Pancreas (tissue), 10 donors: ENCODE measurements around the gene ASXL2. TPM values are rescaled to one million over a fixed set of nuclear protein-coding genes. Genes with fewer than 3 reads are reported as not detected.

Experiments
- ATAC-seq, 4 donors: fragments of 200-7000 bp; cut with Tn5 transposase; one replicate each; pipeline versions ENCODE4 v1.8.0 to v1.9.1; 2020; ENCODE audit warnings: mild to moderate bottlenecking in 4 of 4, moderate library complexity in 4 of 4
- DNase-seq, 6 donors: peaks; one replicate each; pipeline ENCODE4 v3.0.0-alpha.2; 2020
- FAIRE-seq: peaks from 2 replicates; lab custom pipeline; 2012; peaks lifted over from hg19 to GRCh38; lab: Jason Lieb, UNC
- H3K27ac ChIP-seq, 4 donors: fragments of 200-600 bp; sonication (generic); 1 replicate in 3 of 4; 2 replicates in 1 of 4; pipeline versions ENCODE4 v1.5.0 to v1.8.0; 2020
- H3K27me3 ChIP-seq, 4 donors: fragments of 200-600 bp; one replicate each; pipeline ENCODE4 v1.8.0; 2021
- H3K36me3 ChIP-seq, 3 donors: fragments of 200-600 bp; sonication (generic) in 1 of 3; one replicate each; pipeline versions ENCODE4 v1.5.0 to v1.8.0; 2020 to 2021
- H3K4me1 ChIP-seq, 3 donors: fragments of 200-600 bp; one replicate each; pipeline ENCODE4 v1.8.0; 2021
- H3K4me3 ChIP-seq, 4 donors: fragments of 200-600 bp; sonication (generic) in 2 of 4; one replicate each; pipeline versions ENCODE4 v1.5.0 to v1.8.0; 2020 to 2021
- H3K9me3 ChIP-seq, 4 donors: fragments of 200-600 bp; one replicate each; pipeline ENCODE4 v1.8.0; 2021
- CTCF ChIP-seq, 4 donors: fragments of 200-600 bp; sonication (generic) in 3 of 4; IDR thresholded peaks; one replicate each; pipeline versions ENCODE4 v1.5.0 to v1.8.0; 2021; ENCODE audit warnings: antibody characterized with exemption in 4 of 4
- WGBS, 2 donors: extraction: QIAGEN DNeasy Blood & Tissue Kit; methylation state at CpG; one replicate each; pipeline ENCODE4 v1.1.7; 2013; 5-methylcytosine and 5-hydroxymethylcytosine counted together
- intact Hi-C, 3 donors: fragments of 100-400 bp; cut with DNase I; formaldehyde crosslinking; loops; one replicate each; pipeline versions ENCODE4 v1.11.1 to v1.14.2; 2022
- polyA plus RNA-seq, 2 donors: library from polyadenylated mRNA; stranded (reverse); fragments of 200-250 nt; gene quantifications; one replicate each; pipeline ENCODE4 v1.2.3, GENCODE V29; 2013
- total RNA-seq, 6 donors: library from RNA; stranded (reverse); fragmentation: NEBNext Ultra II Directional in 4 of 6; extraction: Animal tissue kit (Norgen Biotek cat#: 25700) in 4 of 6; gene quantifications; one replicate each; pipeline versions ENCODE4 v1.2.1 to v1.2.4, GENCODE V29; 2021 to 2023
- donor health status: healthy with polysubstance abuse.
- donor health status: DM: no; HTN: no; CAD: no; lungs with moderate emphysema.
- donor health status: DM: no; HTN: no; CAD: no.
- donor health status: control.
- donor health status: control.
- donor health status: Bipolar disorder and iron deficiency.
- donor health status: DM: yes; HTN: yes; CAD: no.
- donor health status: DM: no; HTN: no; CAD: no.
- donor health status: DM: no; HTN: no; CAD: no.
- donor health status: DM: yes; HTN: yes; CAD: no.

The ASXL2 gene
- total RNA-seq (10 to 100 TPM in 3 of 6 donors, 1 to 10 TPM in 3; 8.9 to 21.7 (median 12.0) TPM), polyA plus RNA-seq (1 to 10 TPM; 1.6 to 1.7 TPM)

- no peaks in the 10 kb centered on the region for H3K9me3 ChIP-seq
- peak; percentile 97 to 99 (median 98) for DNase-seq
- no peak for TF ChIP-seq CTCF (IDR thresholded peaks at IDR 0.05)
- peak; percentile 92 to 99 (median 96) for ATAC-seq
- 1% methylated on average over 56 of the region's 56 CpGs for WGBS, 2 donors
- no peaks in the 10 kb centered on the region for H3K36me3 ChIP-seq
- FAIRE-seq: no peak
- no peaks in the 10 kb centered on the region for H3K27me3 ChIP-seq
- peaks cover 4 to 21% (median 13%) of the 10 kb centered on the region in 3 donors for H3K4me1 ChIP-seq
- intact Hi-C loops: no loop called here
- H3K27ac ChIP-seq: peak within 1 kb of the TSS; percentile 78 to 92 (median 82)
- H3K4me3 ChIP-seq: peak within 1 kb of the TSS; percentile 80 to 95 (median 88)
Observed at GRCh38 chr2:25878361-25879132, at the start of gene ASXL2. TSS of gene ASXL2 (minus strand) at chr2:25878487. CDS start at chr2:25878222, 265 bp downstream.

- 72 to 76% methylated on average over 18 of the region's 18 CpGs for WGBS, 2 donors
- Histone ChIP-seq H3K9me3 (no peaks in the 10 kb centered on the region), H3K4me3 (no peak overlapping the region), H3K4me1 (no peaks in the 10 kb centered on the region), H3K27me3 (no peaks in the 10 kb centered on the region), H3K36me3 (no peaks in the 10 kb centered on the region), H3K27ac (no peak overlapping the region)
- no peak for DNase-seq
- FAIRE-seq: no peak
- TF ChIP-seq CTCF (IDR thresholded peaks at IDR 0.05): no peak
- no peak for ATAC-seq
- intact Hi-C loops: no loop called here
Observed at GRCh38 chr2:25926984-25927756, 48.9 kb upstream of the ASXL2 start.

- ATAC-seq: no peak
- no peaks in the 10 kb centered on the region for H3K4me1 ChIP-seq
- H3K36me3 ChIP-seq: no peaks in the 10 kb centered on the region
- no peak for TF ChIP-seq CTCF (IDR thresholded peaks at IDR 0.05)
- WGBS, 2 donors: 73 to 81% methylated on average over 2 of the region's 2 CpGs
- no peaks in the 10 kb centered on the region for H3K27me3 ChIP-seq
- H3K4me3 ChIP-seq: no peak overlapping the region
- no peak for FAIRE-seq
- no peak for DNase-seq
- H3K27ac ChIP-seq: no peak overlapping the region
- intact Hi-C loops: no loop called here
- H3K9me3 ChIP-seq: no peaks in the 10 kb centered on the region
Observed at GRCh38 chr2:25922501-25922900, 44.2 kb upstream of the ASXL2 start.

- no peak overlapping the region for H3K27ac ChIP-seq
- FAIRE-seq (no peak), ATAC-seq (no peak), DNase-seq (no peak)
- H3K4me1 ChIP-seq: no peaks in the 10 kb centered on the region
- TF ChIP-seq CTCF (IDR thresholded peaks at IDR 0.05): no peak
- 71 to 81% methylated on average over 12 of the region's 12 CpGs for WGBS, 2 donors
- no peak overlapping the region for H3K4me3 ChIP-seq
- no peaks in the 10 kb centered on the region for H3K36me3 ChIP-seq
- intact Hi-C loops: no loop called here
- no peaks in the 10 kb centered on the region for H3K27me3 ChIP-seq
- no peaks in the 10 kb centered on the region for H3K9me3 ChIP-seq
Observed at GRCh38 chr2:25920786-25921415, 42.6 kb upstream of the ASXL2 start.
